C4-2B (cell line): ENCODE data around the gene STK38L.

Source experiments
- H3K27ac ChIP-seq: fragments of 450-650 bp; 2 replicates; pipeline ENCODE4 v1.5.1; 2017
- CTCF ChIP-seq: fragments of 450-650 bp; conservative IDR thresholded peaks from 2 replicates; pipeline ENCODE4 v1.5.1; 2017; ENCODE audit warnings: mild to moderate bottlenecking
- ZFX ChIP-seq: fragments of 450-650 bp; IDR thresholded peaks from 2 replicates; pipeline ENCODE4 v1.6.1; 2017

The STK38L gene

DNA sequence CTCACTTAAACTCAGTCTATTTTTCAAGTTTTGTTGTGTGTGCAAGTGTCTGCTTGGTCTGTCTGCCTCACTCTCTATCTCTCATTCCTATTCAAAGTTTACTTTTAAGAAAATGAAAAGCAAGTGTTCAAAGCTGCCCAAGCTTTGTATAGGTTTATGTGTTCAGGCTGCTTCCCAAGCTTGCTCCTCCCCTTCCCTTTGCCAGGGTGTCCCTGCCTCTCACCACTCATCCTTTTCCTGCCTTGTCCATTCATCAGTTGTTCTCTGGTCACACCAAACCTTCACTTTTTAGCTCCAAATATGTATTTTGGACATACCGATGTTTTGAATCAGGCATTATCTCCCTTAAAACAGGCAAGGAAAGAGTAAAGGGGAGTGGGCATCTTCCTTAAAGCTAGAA is 41.3 kb downstream of the STK38L start:
- H3K27ac ChIP-seq: no peak overlapping the region
- TF ChIP-seq ZFX (no peak), CTCF (no peak)

- TF ChIP-seq CTCF: no peak
- no peak for TF ChIP-seq ZFX
- H3K27ac ChIP-seq: no peak overlapping the region
These were observed 45.3 kb downstream of the STK38L start for GRCh38 chr12:27289414-27289813.

- H3K27ac ChIP-seq: no peak overlapping the region
- no peak for TF ChIP-seq ZFX
- TF ChIP-seq CTCF: no peak
These were observed 46.5 kb downstream of the STK38L start for GRCh38 chr12:27290501-27291168.

- TF ChIP-seq CTCF: no peak
- TF ChIP-seq ZFX: no peak
- H3K27ac ChIP-seq: no peak overlapping the region
These were observed 47.8 kb downstream of the STK38L start for GRCh38 chr12:27291862-27292261.

DNA sequence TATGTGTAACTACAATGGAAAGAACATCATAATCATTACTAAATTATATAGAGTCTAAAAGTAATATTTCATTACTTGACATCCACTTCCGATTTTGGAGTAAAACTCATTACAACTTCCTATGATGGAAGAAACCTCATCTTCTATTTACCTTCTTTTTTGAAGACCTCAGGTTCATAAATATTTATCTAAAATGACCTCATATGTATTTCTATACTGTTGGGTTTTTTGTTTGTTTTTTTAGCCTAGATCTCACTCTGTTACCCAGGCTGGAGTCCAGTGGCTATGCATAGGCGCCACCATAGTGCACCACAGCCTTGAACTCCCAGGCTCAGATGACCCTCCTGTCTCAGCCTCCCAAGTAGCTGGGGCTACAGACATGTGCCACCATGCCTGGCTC is 48.6 kb downstream of the STK38L start:
- TF ChIP-seq ZFX (no peak), CTCF (no peak)
- H3K27ac ChIP-seq: peak overlapping the region; percentile 68

DNA sequence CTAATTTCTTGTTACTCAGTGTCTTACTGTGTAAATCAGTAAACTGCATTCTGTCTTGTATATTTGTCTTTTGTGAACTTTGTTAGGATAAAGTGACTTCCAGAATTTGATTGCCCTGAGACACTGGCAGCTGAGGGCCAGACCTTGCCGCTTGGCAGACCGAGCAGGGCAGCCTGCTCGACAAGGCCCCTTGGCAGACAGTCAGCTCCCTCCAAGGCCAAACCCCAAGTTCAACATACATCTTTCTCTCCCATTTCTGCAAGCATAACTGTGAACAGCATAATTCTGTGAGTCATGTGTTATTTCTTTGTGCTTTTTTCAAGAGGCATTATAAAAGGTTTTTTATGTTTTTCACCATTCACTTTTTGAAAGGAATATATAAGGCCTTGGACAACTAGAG is 49.4 kb downstream of the STK38L start:
- peak overlapping the region; percentile 68 for H3K27ac ChIP-seq
- TF ChIP-seq CTCF (no peak), ZFX (no peak)

DNA sequence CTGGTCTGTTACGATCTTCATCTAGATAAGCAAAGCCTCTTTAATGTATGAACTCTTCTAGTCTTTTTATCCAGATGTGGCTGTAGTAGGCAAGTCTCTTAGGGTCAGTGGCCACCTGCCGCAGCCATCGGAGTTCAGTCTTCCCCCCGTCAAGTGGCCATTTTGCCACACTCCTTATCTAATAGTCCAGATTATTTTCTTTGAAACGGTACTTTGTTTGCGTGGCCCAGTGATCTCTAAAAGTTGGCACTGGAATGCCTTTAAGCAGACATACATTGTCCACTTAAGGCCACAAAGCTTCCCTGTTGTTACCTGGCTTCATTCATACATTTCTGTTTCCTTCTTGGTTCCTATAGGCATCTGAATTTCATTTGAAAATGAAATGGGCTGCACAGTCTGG is 52.6 kb downstream of the STK38L start:
- no peak overlapping the region for H3K27ac ChIP-seq
- TF ChIP-seq ZFX: no peak
- no peak for TF ChIP-seq CTCF
